Stimulated activated naive CD8-positive, alpha-beta T cell treated with anti-CD3 and anti-CD28 coated beads, Interleukin-15, amount 100 ng/mL, for 72 hours (primary cell): ENCODE data around the gene P2RY12.
"Not testable (repeated sequence)": the region's sequence is repeated elsewhere in the genome, so short reads cannot be mapped to it uniquely, and the experiment has no call there.

Experiments used
- ATAC-seq: fragments of 150-1000 bp; cut with Tn5 transposase; 2 replicates; pipeline ENCODE4 v1.10.0; 2021; ENCODE audit warnings: mild to moderate bottlenecking, moderate library complexity
- DNase-seq, 2 donors: peaks; one replicate each; pipeline ENCODE4 v3.0.0; 2021 to 2022
- H3K27ac Mint-ChIP-seq, 2 donors: one replicate each; pipeline ENCODE4 v1.8.0; 2022; ENCODE audit warnings: mild to moderate bottlenecking in 2 of 2, mixed read lengths in 2 of 2, moderate library complexity in 2 of 2
- H3K27me3 Mint-ChIP-seq: one replicate; pipeline ENCODE4 v1.8.0; 2022; ENCODE audit warnings: mixed read lengths
- H3K4me1 Mint-ChIP-seq: one replicate; pipeline ENCODE4 v1.8.0; 2022; ENCODE audit warnings: mild to moderate bottlenecking, mixed read lengths
- H3K4me3 Mint-ChIP-seq, 2 donors: one replicate each; pipeline ENCODE4 v1.8.0; 2022; ENCODE audit warnings: mild to moderate bottlenecking in 2 of 2, mixed read lengths in 2 of 2, moderate library complexity in 1 of 2
- H3K9me3 Mint-ChIP-seq, 2 donors: one replicate each; pipeline ENCODE4 v1.8.0; 2022; ENCODE audit warnings: mixed read lengths in 2 of 2

The P2RY12 gene

GRCh38 chr3:151402349-151402748 lies 17.8 kb upstream of the P2RY12 start:
- DNase-seq (no peak), ATAC-seq (no peak)
- no peak overlapping the region for H3K4me3 Mint-ChIP-seq
- no peaks in the 10 kb centered on the region for H3K4me1 Mint-ChIP-seq
- H3K9me3 Mint-ChIP-seq = no peaks in the 10 kb centered on the region
- H3K27ac Mint-ChIP-seq = no peak overlapping the region
- no peaks in the 10 kb centered on the region for H3K27me3 Mint-ChIP-seq

- DNase-seq (no peak), ATAC-seq (no peak)
- no peak overlapping the region for H3K27ac Mint-ChIP-seq
- H3K4me3 Mint-ChIP-seq = no peak overlapping the region
- H3K27me3 Mint-ChIP-seq = no peaks in the 10 kb centered on the region
- H3K9me3 Mint-ChIP-seq = no peaks in the 10 kb centered on the region
- H3K4me1 Mint-ChIP-seq = no peaks in the 10 kb centered on the region
These were observed 15.8 kb upstream of the P2RY12 start for GRCh38 chr3:151400341-151400740.

GRCh38 chr3:151398895-151399294 lies 14.3 kb upstream of the P2RY12 start:
- ATAC-seq (no peak), DNase-seq (no peak)
- Mint-ChIP-seq H3K27ac (no peak overlapping the region), H3K27me3 (no peaks in the 10 kb centered on the region), H3K4me3 (no peak overlapping the region), H3K9me3 (no peaks in the 10 kb centered on the region), H3K4me1 (no peaks in the 10 kb centered on the region)

- Mint-ChIP-seq H3K9me3 (no peaks in the 10 kb centered on the region), H3K4me3 (no peak overlapping the region), H3K4me1 (no peaks in the 10 kb centered on the region), H3K27me3 (peaks cover 15% of the 10 kb centered on the region), H3K27ac (no peak overlapping the region)
- ATAC-seq = no peak
- DNase-seq = no peak
These were observed 11.3 kb upstream of the P2RY12 start for GRCh38 chr3:151395806-151396205.

- ATAC-seq (no peak), DNase-seq (no peak)
- H3K4me1 Mint-ChIP-seq = no peaks in the 10 kb centered on the region
- H3K4me3 Mint-ChIP-seq = no peak overlapping the region
- no peaks in the 10 kb centered on the region for H3K9me3 Mint-ChIP-seq
- H3K27ac Mint-ChIP-seq = no peak overlapping the region
- peaks cover 16% of the 10 kb centered on the region for H3K27me3 Mint-ChIP-seq
These were observed 10.1 kb upstream of the P2RY12 start for GRCh38 chr3:151394611-151395010.

- Mint-ChIP-seq H3K27ac (no peak overlapping the region), H3K4me3 (no peak overlapping the region), H3K4me1 (no peaks in the 10 kb centered on the region), H3K9me3 (no peaks in the 10 kb centered on the region), H3K27me3 (peaks cover 23% of the 10 kb centered on the region)
- ATAC-seq (no peak), DNase-seq (no peak)
These were observed 9.4 kb upstream of the P2RY12 start for GRCh38 chr3:151393941-151394340.

GRCh38 chr3:151393146-151393830 lies 8.7 kb upstream of the P2RY12 start:
- ATAC-seq = no peak
- Mint-ChIP-seq H3K27me3 (peaks cover 24% of the 10 kb centered on the region), H3K4me1 (no peaks in the 10 kb centered on the region), H3K4me3 (no peak overlapping the region), H3K9me3 (no peaks in the 10 kb centered on the region), H3K27ac (no peak overlapping the region)
- DNase-seq = no peak

GRCh38 chr3:151392191-151392590 lies 7.6 kb upstream of the P2RY12 start:
- ATAC-seq, H3K9me3 Mint-ChIP-seq, DNase-seq, H3K4me3 Mint-ChIP-seq, H3K4me1 Mint-ChIP-seq, H3K27ac Mint-ChIP-seq: not testable (repeated sequence)
- peaks cover 24% of the 10 kb centered on the region for H3K27me3 Mint-ChIP-seq

GRCh38 chr3:151391720-151392119 lies 7.2 kb upstream of the P2RY12 start:
- DNase-seq (no peak), ATAC-seq (no peak)
- Mint-ChIP-seq H3K27me3 (peaks cover 24% of the 10 kb centered on the region), H3K4me1 (no peaks in the 10 kb centered on the region), H3K27ac (no peak overlapping the region), H3K9me3 (no peaks in the 10 kb centered on the region), H3K4me3 (no peak overlapping the region)

GRCh38 chr3:151387842-151388241 lies 3.3 kb upstream of the P2RY12 start:
- no peaks in the 10 kb centered on the region for H3K4me1 Mint-ChIP-seq
- H3K27me3 Mint-ChIP-seq = peaks cover 19% of the 10 kb centered on the region
- no peak overlapping the region for H3K27ac Mint-ChIP-seq
- DNase-seq = no peak
- H3K9me3 Mint-ChIP-seq = no peaks in the 10 kb centered on the region
- ATAC-seq = no peak
- H3K4me3 Mint-ChIP-seq = no peak overlapping the region

GRCh38 chr3:151387432-151387831 lies 2.9 kb upstream of the P2RY12 start:
- Mint-ChIP-seq H3K4me3 (no peak overlapping the region), H3K4me1 (no peaks in the 10 kb centered on the region)

GRCh38 chr3:151386056-151386455 lies 1.5 kb upstream of the P2RY12 start:
- no peaks in the 10 kb centered on the region for H3K4me1 Mint-ChIP-seq
- H3K4me3 Mint-ChIP-seq = no peak overlapping the region
- H3K9me3 Mint-ChIP-seq = no peaks in the 10 kb centered on the region
- H3K27me3 Mint-ChIP-seq = peaks cover 10% of the 10 kb centered on the region
- H3K27ac Mint-ChIP-seq = no peak overlapping the region
- ATAC-seq (no peak), DNase-seq (no peak)

More at GRCh38 chr3:151387432-151387831, 2.9 kb upstream of the P2RY12 start:
- ATAC-seq (no peak), DNase-seq (no peak)
- H3K9me3 Mint-ChIP-seq = no peaks in the 10 kb centered on the region
- no peak overlapping the region for H3K27ac Mint-ChIP-seq
- H3K27me3 Mint-ChIP-seq = peaks cover 17% of the 10 kb centered on the region

- Mint-ChIP-seq H3K9me3 (no peaks in the 10 kb centered on the region), H3K4me3 (no peak overlapping the region), H3K4me1 (no peaks in the 10 kb centered on the region), H3K27ac (no peak overlapping the region), H3K27me3 (peaks cover 2% of the 10 kb centered on the region)
- ATAC-seq (no peak), DNase-seq (no peak)
These were observed 597 bp downstream of the P2RY12 start for GRCh38 chr3:151383956-151384355.

- no peak overlapping the region for H3K4me3 Mint-ChIP-seq
- no peaks in the 10 kb centered on the region for H3K4me1 Mint-ChIP-seq
- H3K27me3 Mint-ChIP-seq = no peaks in the 10 kb centered on the region
- no peak for DNase-seq
- H3K9me3 Mint-ChIP-seq = no peaks in the 10 kb centered on the region
- no peak overlapping the region for H3K27ac Mint-ChIP-seq
- no peak for ATAC-seq
These were observed 1.4 kb downstream of the P2RY12 start for GRCh38 chr3:151383111-151383510.

- Mint-ChIP-seq H3K4me1 (no peaks in the 10 kb centered on the region), H3K9me3 (no peaks in the 10 kb centered on the region), H3K27ac (no peak overlapping the region), H3K27me3 (no peaks in the 10 kb centered on the region), H3K4me3 (no peak overlapping the region)
- no peak for ATAC-seq
- DNase-seq = no peak
These were observed 1.9 kb downstream of the P2RY12 start for GRCh38 chr3:151382671-151383070.

- Mint-ChIP-seq H3K4me3 (no peak overlapping the region), H3K27ac (no peak overlapping the region), H3K27me3 (no peaks in the 10 kb centered on the region), H3K4me1 (no peaks in the 10 kb centered on the region), H3K9me3 (no peaks in the 10 kb centered on the region)
- DNase-seq = no peak
- ATAC-seq = no peak
These were observed 5.3 kb downstream of the P2RY12 start for GRCh38 chr3:151379083-151379734.
